ENCODE measurements around the gene LENG1. TPM values are rescaled to one million over a fixed set of nuclear protein-coding genes. Genes with fewer than 3 reads are reported as not detected.
A peak's percentile ranks its signal among the peaks of the same experiment; 100 is the strongest.

Gene LENG1
- total RNA-seq, 1 donor from 2014 or later, result 7.1 TPM

DNA sequence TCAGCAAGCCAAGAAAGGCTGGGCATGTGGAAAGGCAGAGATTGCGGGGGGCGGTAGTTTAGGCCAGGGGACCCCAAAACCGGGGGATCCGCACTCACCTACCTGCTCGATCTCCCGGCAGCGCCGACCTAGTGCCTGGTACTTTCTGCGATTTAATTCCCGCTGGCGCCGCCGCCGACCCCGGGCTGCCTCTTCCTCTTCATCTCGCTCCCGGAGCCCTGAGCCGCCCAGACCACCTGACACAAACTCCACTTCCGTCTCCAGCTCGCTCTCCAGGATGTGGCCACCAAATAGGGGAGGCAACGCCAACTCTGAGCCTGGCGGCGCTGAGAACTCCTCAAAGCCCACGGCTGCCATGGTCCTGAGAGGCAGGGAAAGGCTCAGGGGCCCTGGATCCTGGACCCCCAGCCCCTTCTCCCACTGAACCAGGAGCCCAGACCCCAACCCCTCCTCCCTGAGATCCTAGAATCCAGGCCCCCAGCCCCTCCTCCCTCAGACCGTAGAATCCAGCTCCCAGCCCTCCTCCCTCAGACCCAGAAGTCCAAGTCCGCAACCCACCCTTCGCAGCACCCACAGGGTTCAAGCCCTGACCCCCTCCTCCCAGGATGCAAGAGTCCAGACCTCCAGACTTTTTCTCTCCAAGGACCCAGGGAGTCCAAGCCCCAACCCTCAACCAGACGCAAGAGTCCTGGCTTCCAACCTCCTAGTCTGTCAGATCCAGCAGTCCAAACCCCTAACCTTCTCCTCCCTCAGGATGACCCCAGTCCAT is 45.0 kb downstream of the LENG1 start:
- H3K4me3 Mint-ChIP-seq (ENCODE audit: unreplicated experiment), result peak overlapping the region; percentile 84
- H3K27ac Mint-ChIP-seq (ENCODE audit: unreplicated experiment), result peak overlapping the region; percentile 97
- H3K4me1 Mint-ChIP-seq (ENCODE audit: unreplicated experiment), result peaks cover 22% of the 10 kb centered on the region
- peaks cover 8% of the 10 kb centered on the region for H3K36me3 Mint-ChIP-seq (ENCODE audit: unreplicated experiment)
- no peak for DNase-seq (ENCODE audit: extremely low spot score, unreplicated experiment)
- TF ChIP-seq, protein P1, sequence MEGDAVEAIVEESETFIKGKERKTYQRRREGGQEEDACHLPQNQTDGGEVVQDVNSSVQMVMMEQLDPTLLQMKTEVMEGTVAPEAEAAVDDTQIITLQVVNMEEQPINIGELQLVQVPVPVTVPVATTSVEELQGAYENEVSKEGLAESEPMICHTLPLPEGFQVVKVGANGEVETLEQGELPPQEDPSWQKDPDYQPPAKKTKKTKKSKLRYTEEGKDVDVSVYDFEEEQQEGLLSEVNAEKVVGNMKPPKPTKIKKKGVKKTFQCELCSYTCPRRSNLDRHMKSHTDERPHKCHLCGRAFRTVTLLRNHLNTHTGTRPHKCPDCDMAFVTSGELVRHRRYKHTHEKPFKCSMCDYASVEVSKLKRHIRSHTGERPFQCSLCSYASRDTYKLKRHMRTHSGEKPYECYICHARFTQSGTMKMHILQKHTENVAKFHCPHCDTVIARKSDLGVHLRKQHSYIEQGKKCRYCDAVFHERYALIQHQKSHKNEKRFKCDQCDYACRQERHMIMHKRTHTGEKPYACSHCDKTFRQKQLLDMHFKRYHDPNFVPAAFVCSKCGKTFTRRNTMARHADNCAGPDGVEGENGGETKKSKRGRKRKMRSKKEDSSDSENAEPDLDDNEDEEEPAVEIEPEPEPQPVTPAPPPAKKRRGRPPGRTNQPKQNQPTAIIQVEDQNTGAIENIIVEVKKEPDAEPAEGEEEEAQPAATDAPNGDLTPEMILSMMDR (IDR thresholded peaks at IDR 0.05), result no peak
- no peaks in the 10 kb centered on the region for H3K27me3 Mint-ChIP-seq (ENCODE audit: unreplicated experiment)
- no peaks in the 10 kb centered on the region for H3K9me3 Mint-ChIP-seq (ENCODE audit: unreplicated experiment)

DNA sequence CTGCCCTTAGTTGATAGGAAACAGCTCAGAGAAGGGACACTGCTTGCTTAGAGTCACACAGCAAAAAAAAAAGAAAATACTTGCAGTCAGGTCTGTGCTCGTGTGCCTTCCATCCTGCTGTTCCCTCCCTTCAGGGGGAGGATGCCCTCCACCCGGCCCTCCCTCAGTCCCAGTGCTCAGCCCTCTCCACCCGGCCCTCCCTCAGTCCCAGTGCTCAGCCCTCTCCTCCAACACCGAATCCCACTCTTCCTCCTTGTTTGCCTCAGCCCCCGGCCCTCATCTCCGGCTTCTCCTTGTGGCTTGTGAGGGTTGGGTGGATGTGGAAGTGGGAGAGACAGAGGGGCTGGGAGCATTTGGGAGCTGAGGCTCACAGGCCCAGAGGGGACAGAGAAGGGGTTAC is 49.9 kb downstream of the LENG1 start:
- Mint-ChIP-seq H3K9me3 (ENCODE audit: unreplicated experiment) (no peaks in the 10 kb centered on the region), H3K27ac (ENCODE audit: unreplicated experiment) (no peak overlapping the region), H3K27me3 (ENCODE audit: unreplicated experiment) (no peaks in the 10 kb centered on the region), H3K4me1 (ENCODE audit: unreplicated experiment) (peaks cover 7% of the 10 kb centered on the region), H3K4me3 (ENCODE audit: unreplicated experiment) (no peak overlapping the region), H3K36me3 (ENCODE audit: unreplicated experiment) (peaks cover 22% of the 10 kb centered on the region)
- no peak for DNase-seq (ENCODE audit: extremely low spot score, unreplicated experiment)
- TF ChIP-seq, protein P1 (IDR thresholded peaks at IDR 0.05), result no peak

DNA sequence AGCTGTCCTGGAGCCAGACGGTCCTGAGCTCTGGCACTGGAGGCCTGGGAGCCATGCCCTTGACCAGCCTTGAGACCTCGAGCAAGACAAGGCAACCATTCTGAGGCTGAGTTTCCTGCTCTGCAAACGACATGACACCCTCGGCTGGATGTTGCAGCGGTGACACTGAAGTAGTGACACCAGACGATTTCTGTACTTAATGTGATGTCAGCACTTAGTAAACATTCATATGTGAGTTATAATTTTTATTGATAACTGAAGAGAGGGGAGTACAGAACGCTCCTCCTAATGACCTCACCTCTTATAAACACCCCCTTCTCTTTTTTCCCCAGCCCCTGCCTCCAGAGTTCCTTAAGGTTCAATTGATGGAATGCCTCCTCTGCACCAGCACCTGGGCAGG is 51.0 kb downstream of the LENG1 start:
- Mint-ChIP-seq H3K27me3 (ENCODE audit: unreplicated experiment) (no peaks in the 10 kb centered on the region), H3K36me3 (ENCODE audit: unreplicated experiment) (peaks cover 22% of the 10 kb centered on the region)

DNA sequence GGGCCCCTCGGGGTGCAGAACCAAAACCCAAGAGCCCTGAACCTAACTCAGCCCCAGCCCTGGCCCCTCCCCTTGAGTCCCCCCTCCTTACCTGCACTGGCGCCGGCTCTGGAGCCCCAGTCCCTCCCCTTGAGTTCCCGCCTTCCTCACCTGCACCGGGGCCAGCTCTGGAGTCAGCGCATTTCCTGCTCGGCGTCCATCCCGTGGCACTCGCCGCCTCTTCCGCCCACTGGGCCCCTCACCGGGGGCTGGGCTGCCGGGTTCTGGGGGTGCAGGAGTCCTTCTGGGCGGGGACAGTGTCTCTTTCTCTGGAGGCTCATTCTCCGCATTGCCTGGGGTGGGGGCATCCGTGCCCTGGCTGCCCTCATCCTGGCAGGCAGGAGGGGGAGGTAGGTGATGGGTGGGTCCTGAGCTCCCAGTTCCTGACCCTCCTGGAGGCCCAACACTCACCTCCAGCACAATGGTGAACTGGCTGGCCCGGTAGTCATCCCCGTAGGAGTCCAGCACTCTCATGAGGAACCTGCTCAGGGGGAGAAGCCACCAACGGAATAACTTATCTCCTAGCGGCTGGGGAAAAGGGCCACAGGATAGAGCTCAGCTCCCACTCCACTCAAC is 51.5 kb downstream of the LENG1 start:
- no peak overlapping the region for H3K27ac Mint-ChIP-seq (ENCODE audit: unreplicated experiment)
- DNase-seq (ENCODE audit: extremely low spot score, unreplicated experiment), result no peak
- no peaks in the 10 kb centered on the region for H3K9me3 Mint-ChIP-seq (ENCODE audit: unreplicated experiment)
- no peak overlapping the region for H3K4me3 Mint-ChIP-seq (ENCODE audit: unreplicated experiment)
- TF ChIP-seq, protein P1 (IDR thresholded peaks at IDR 0.05), result no peak
- H3K4me1 Mint-ChIP-seq (ENCODE audit: unreplicated experiment), result peaks cover 4% of the 10 kb centered on the region
- no peaks in the 10 kb centered on the region for H3K27me3 Mint-ChIP-seq (ENCODE audit: unreplicated experiment)
- peaks cover 22% of the 10 kb centered on the region for H3K36me3 Mint-ChIP-seq (ENCODE audit: unreplicated experiment)

More for the DNA sequence above, 51.0 kb downstream of the LENG1 start:
- TF ChIP-seq, protein P1 (IDR thresholded peaks at IDR 0.05), result no peak
- DNase-seq (ENCODE audit: extremely low spot score, unreplicated experiment), result no peak
- Mint-ChIP-seq H3K4me1 (ENCODE audit: unreplicated experiment) (peaks cover under 1% of the 10 kb centered on the region), H3K4me3 (ENCODE audit: unreplicated experiment) (no peak overlapping the region), H3K9me3 (ENCODE audit: unreplicated experiment) (no peaks in the 10 kb centered on the region), H3K27ac (ENCODE audit: unreplicated experiment) (no peak overlapping the region)

DNA sequence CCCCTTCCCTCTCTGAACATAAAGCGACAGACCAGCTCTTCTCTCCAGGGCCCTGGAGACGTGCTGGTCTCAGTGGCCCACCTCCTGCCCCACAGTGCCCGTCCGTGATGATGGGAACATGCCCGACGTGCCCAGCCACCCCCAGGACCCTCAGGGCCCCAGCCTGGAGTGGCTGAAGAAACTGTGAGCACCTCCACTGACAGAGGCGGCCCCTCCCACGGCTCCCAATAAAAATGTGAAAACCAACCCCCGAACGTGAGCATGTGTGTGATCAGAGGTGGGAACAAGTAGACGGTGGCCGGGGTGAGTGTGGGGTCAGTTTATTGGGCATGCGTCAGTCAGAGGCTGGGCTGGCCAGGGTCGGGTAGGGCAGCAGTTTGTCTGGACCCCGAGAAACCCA is 52.8 kb downstream of the LENG1 start:
- TF ChIP-seq, protein P1 (IDR thresholded peaks at IDR 0.05), result no peak
- Mint-ChIP-seq H3K4me1 (ENCODE audit: unreplicated experiment) (peaks cover 9% of the 10 kb centered on the region), H3K27me3 (ENCODE audit: unreplicated experiment) (no peaks in the 10 kb centered on the region), H3K4me3 (ENCODE audit: unreplicated experiment) (no peak overlapping the region), H3K9me3 (ENCODE audit: unreplicated experiment) (no peaks in the 10 kb centered on the region), H3K27ac (ENCODE audit: unreplicated experiment) (no peak overlapping the region), H3K36me3 (ENCODE audit: unreplicated experiment) (peaks cover 22% of the 10 kb centered on the region)
- no peak for DNase-seq (ENCODE audit: extremely low spot score, unreplicated experiment)
